ENCODE measurements around the gene ZBP1. TPM values are rescaled to one million over a fixed set of nuclear protein-coding genes. Genes with fewer than 3 reads are reported as not detected.

ZBP1 gene
- polyA plus RNA-seq, 10 donors: 0.08 to 0.82 (median 0.25) TPM; not detected in 6

DNA sequence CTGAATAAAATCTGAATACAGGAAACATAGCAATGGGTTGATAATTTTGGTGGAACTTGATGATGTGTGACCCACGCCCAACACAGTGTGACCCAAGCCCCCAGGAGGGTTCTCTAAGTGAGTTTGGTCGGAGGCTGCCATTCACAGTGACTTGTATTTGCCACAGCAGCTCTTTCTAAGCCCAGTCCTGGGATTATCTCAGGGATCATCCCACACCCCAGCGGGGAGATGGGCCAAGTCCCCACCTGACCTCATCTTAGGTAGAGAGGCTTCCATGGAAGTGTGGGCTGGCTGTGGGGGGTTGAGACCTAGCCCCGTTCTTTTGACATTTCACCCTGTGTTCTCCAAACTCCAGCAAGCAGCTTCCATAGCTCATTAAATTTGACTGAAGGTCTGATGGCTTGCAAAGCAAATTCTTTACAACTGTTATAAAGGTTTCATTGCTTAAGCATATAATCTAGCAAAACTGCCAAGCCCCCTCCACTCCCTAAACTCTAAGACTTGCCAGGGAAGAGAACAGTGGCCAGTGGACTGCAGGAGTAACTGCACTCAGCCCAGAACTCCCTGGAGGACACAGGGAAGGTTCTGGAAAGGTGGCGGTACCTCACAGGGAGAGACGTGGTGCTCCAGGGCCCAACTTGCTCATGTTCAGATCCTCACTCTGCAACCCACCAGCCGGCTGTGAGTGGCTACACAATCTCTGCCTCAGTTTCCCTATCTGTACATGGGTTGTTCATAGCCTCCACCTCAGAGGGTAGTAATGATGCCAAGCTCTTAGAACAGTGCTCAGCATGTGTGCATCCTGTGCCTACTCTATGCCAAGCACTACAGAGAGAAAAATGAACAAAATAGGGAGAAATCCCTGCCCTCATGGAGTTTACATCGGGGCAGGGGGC, 60.3 kb downstream of the ZBP1 start:
- DNase-seq: no peak

DNA sequence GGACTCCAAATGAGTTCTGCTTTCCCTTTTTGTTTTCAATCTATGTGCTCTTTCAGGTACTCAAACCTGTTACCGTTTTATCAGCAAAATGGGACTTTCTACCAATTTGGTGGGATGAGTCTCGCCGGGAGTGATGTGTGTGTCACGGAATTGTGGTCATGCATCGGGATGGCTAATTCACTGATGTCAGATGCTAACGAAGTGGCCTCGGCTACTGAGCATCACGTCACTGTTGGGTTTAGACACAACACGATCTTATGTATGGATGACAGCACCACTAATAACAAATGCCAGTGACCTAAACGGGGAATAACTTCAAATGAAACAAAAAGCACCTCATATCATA, 61.0 kb downstream of the ZBP1 start:
- DNase-seq: no peak

DNA sequence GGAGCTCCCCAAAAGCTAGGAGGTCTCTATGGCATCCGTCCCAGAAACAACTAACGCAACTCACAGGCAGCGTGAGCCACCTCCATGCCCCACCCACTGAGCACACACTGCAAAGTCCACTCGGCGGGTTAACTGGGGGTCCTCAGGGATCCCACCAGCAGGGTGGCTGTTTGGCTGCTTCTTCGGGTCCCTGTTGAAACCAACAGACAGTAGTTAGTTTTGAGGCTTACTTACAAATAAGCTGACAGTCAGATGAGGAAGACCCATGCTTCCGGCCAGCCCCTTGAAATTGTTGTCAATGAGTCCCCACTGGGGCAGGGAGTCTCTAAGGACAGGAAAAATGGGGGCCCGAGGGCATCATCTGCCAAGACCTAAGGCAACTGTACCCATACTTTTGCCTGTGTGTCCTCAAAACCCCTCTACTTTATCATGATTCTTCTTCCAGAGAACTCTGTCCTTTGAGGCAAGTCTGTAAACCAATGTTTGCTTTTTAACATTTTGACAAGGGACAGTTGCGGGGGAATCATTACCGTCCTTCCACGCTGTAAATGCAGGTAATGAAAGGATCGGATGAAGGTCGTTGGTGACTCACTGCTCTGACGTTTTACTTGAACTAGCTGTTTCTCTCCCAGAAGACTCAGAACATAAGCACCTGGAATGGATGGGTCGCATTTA, 61.5 kb downstream of the ZBP1 start:
- DNase-seq: no peak

DNA sequence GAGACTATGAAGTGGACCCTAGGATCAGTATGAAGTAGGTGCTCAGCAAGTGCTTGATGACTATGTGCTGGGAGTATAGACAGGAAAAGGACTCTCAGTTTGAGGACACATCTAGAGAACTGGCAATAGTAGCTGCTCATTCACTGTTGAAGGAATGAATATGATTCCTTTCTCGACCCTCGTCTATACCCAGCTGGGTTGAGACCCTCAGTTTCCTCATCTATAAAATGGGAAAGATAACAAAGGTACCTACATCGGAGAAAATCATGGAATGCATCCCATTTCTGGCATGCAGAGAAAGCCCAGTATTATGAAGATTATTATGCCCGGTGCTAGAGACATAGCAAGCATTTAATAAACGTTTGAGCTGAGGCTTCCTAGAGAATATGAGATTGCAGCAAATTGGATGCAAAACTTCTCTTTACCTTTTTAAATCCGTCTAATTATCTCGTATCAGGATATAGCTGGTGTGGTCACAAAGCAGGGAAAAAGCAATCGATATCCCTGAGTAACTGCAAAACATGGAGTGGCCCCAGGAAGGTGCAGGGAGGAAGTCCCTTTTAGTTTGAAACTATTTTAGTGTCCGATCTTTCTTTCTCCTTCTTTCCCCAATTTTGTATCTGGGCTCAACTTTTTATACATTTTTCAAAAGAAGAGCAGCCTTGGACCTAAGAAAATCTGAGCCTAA, 62.2 kb downstream of the ZBP1 start:
- DNase-seq: no peak

DNA sequence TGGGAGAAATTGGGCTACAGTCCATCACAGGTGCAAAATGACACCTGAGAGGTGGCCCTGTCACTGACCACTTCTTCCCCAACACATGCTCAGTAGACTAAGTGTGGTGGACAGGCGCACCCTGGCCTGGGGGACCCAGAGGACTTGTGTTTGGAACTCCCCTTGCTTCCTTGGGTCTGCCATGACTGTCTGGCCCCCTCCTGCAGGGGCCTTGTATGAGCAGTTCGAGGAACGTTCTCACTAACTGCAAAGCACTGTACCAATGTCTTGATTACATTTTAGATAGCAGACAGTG, 63.3 kb downstream of the ZBP1 start:
- no peak for DNase-seq

DNA sequence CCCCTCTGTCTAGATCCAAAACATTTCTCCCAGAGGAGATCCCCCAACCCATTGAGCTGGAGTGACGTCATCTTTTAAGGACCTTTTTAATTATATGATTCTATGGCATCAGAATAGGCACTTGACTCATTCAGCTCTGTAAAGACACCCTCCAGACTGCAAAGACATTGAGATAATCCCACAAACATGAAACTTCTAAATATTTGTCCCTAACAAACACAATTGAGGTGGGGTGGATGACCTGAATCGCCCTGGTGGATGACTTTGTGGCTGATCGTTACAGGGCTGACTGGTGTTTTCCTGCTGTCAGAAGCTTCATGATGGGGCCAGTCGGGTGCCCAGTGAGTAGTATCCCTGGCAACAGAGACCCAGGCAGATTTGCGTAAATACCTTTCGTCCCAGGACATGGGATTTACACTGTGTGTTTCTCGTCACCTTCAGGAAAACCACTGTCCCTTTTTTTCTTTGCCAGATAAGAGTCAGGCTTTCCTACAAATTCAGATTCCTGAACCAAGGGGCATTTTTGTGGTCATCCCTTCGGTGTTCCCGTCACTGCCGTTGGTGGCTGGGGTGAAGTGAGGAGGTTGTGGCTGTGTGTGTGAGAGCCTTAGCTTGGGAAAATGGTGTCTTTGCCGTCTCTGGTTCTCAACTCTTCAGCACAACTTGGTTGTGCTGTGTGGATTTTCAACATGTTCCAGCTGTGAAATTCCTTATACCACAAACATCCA, 64.6 kb downstream of the ZBP1 start:
- no peak for DNase-seq

Other genes starting within 250 kb of the ZBP1 start
- gene RBM38, start 229.0 kb downstream of the ZBP1 start, polyA plus RNA-seq (ENCODE audit: insufficient read length in 10 of 10): 10 to 100 TPM; 36.3 to 68.7 (median 49.9) TPM
- gene CTCFL, start 95.3 kb downstream of the ZBP1 start, polyA plus RNA-seq (ENCODE audit: insufficient read length in 10 of 10): under 1 TPM; 0.12 to 0.40 (median 0.19) TPM
- gene PCK1, start 59.3 kb downstream of the ZBP1 start, polyA plus RNA-seq (ENCODE audit: insufficient read length in 10 of 10): under 1 TPM in 7 of 10 donors, not detected in 3; 0.08 to 0.42 (median 0.18) TPM
- 10 to 100 TPM; 15.2 to 31.8 (median 20.6) TPM for gene PMEPA1, start 89.6 kb upstream of the ZBP1 start, polyA plus RNA-seq (ENCODE audit: insufficient read length in 10 of 10)